ENCODE measurements around the gene AMDHD1. TPM values are rescaled to one million over a fixed set of nuclear protein-coding genes. Genes with fewer than 3 reads are reported as not detected.

AMDHD1 gene, protein sequence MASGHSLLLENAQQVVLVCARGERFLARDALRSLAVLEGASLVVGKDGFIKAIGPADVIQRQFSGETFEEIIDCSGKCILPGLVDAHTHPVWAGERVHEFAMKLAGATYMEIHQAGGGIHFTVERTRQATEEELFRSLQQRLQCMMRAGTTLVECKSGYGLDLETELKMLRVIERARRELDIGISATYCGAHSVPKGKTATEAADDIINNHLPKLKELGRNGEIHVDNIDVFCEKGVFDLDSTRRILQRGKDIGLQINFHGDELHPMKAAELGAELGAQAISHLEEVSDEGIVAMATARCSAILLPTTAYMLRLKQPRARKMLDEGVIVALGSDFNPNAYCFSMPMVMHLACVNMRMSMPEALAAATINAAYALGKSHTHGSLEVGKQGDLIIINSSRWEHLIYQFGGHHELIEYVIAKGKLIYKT
- 0.43 and 1.6 TPM in 2 replicates for total RNA-seq (2014; rRNA removed; shearing (Covaris generic))

DNA sequence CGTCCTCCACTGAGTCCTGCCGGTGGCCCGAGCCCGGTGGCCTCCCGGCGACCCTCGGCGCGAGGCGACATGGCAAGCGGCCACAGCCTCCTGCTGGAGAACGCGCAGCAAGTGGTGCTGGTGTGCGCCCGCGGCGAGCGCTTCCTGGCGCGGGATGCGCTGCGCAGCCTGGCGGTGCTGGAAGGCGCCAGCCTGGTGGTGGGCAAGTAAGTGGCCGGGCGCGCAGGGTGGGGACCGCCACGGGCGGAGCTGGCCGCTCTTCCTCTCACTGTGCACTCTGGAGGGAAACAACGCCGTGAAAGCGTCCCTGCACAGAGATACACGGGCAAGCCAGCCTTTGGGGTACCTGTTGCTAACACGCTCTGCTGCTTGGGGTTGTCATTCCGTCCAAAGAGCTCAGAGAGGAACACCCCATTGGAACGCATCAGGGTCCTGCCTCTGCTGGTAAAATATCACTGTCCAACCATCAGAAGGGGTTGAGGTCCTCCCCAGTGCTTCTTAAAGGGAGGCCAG is at the start of gene AMDHD1:
AMDHD1 (plus strand) TSS at position 2 of the 513 bp plus-strand sequence; CDS start at position 70, 68 bp downstream.
- DNase-seq (ENCODE audit: low spot score), result peak; percentile 48

DNA sequence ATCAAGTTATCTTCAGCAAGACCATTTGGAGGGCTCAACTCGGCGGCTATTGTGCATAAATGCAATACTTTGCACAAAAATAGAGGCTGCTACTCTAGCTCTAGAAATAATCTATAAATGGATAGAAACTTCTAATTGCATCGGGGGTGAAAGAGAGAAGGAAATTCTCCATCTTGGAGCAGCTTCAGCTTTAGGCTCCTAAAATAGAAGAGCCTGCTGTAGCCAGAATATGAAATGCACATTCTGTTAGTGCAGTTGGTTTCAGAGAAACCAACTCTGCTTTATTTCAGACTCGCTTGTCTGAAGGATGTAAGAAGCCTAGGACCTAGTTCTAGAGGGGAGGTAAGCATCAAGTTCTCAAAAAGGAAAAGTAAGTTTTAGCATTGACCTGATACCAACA is 46.3 kb upstream of the AMDHD1 start:
- DNase-seq (ENCODE audit: low spot score), result no peak

DNA sequence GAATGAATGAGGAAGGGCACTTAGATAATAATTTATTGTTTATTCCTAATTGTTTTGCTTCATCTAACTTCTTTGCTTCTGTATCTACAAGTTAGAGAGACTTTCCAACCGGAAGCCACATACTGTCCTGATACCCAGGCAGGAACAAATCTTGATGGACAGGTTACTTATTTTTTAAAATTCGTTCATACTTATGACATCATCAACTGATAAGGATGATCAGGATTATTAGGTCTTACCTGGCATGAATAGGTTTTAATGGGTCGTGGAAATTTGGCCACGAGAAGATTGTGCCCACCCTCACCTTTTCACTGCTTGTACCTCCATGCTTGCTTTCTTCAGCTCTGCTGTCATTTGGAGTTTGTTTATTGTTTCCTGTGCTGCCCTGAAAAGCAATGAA is 45.0 kb upstream of the AMDHD1 start:
- no peak for DNase-seq (ENCODE audit: low spot score)

DNA sequence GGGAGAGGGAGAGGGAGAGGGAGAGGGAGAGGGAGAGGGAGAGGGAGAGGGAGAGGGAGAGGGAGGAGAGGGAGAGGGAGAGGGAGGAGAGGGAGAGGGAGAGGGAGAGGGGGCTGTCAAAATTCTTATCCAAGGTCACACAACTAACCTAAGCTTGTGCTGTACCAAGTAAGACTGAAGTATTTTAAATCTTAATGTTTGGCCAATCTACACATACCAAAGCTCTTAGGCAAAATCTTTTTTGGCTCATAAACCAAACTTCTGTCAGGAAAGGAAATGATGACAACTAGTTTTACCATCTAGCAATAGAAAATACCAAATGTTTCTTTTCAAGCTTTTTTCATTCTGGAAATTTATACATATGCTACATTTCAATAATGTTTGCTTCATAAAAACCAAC is 34.6 kb upstream of the AMDHD1 start:
- DNase-seq (ENCODE audit: low spot score), result no peak

DNA sequence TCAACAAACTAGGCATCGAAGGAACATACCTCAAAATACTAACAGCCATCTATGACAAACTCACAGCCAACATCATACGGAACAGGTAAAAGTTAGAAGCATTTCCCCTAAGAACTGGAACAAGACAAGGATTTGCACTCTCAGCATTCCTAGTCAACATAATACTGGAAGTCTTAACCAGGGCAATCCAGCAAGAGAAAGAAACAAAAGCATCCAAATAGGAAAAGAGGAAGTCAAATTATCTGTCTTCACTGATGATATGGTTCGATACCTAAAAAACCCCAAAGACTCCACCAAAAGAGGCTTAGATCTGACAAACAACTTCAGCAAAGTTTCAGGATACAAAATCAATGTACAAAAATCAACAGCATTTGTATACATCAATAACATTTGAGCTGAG is 33.3 kb upstream of the AMDHD1 start:
- no peak for DNase-seq (ENCODE audit: low spot score)

DNA sequence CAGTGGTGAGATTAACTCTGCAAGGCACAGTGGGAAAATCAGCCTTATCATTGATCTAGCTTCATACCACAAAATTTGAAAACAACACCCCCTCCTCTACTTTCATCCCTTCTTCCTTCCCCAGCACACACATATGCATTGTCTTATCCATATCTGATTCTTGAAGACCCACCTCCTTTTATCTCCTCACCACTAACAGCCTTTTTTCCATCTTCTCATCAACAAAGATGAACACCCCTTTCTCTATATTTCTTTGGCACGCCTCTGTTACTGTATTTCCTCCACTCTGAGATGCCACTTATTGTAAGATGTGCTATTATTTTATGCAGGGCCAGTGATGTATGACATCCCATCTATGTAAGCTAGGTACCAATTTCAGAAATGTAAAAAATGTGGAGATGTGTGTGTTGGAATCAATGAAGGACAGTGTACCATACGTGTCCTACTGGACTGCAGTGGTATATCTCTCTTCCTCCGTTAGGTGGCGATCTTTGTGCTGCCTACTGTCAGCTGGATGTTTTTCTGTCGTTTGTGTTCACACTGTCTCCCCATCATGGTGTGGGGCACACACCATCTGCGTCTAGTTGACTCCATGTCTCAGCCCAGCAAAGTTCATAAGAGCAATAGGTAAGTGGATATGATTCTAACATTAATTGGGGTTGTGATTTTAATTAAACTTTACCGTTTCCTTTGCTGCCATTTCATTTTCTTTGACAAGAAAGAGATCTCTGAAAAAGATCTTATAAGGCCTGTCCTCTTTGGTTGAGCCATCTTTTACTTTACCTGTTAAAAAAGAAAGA is 24.7 kb upstream of the AMDHD1 start:
- peak; percentile 63 for DNase-seq (ENCODE audit: low spot score)

DNA sequence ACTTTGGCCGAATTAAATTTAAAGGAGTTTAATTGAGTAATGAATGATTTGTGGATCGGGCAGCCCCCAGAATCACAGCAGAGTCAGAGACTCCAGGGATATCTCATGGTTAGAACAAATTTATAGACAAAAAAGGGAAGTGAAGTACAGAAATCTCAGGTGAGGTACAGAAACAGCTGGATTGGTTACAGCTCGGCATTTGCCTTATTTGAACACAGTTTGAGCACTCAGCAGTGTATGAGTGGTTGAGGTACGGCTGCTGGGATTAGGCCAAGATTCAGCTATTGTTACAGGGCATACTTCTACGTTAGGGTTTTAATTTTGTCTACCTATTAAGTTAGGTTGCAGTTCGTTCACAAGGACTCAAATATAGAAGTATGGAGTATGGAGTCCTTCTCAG is 24.0 kb upstream of the AMDHD1 start:
- no peak for DNase-seq (ENCODE audit: low spot score)

DNA sequence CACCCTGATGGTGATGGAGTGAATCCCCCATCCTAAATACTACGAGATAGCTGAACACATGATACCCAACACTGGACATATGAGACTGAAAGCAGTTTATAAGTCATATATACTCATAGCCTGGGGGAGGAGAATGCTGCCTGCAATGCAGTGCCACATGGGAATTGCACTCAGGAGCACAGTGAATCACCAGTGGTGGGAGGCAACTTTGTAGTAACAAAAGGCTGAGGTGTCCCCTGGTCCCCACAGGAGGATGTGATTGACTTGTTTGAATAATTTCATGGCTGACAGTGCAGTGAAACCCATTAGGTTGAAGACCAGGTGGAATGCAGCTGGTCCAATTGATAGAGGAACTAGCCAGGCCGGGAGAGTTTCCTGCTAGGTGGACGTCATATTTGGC is 20.9 kb upstream of the AMDHD1 start:
- DNase-seq (ENCODE audit: low spot score), result no peak

DNA sequence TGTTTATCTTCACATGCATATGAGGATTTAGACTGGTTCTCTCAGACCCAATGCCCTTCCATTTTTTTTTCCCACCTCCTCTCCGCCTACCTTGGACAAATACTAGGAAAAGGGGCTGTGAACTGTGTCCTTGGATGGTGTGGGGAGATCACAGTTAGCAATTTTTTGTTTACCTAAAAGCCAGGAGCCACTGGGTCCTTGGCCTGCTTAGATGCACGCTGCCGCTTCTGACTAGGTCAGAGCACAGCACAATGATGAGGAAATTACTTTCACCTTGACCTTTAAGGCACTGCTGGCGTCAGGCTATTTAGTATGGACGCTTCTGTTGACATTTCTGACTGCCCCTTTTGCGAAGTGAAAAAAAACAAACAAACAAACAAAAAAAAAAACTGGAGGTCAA is 2.6 kb upstream of the AMDHD1 start:
- no peak for DNase-seq (ENCODE audit: low spot score)

DNA sequence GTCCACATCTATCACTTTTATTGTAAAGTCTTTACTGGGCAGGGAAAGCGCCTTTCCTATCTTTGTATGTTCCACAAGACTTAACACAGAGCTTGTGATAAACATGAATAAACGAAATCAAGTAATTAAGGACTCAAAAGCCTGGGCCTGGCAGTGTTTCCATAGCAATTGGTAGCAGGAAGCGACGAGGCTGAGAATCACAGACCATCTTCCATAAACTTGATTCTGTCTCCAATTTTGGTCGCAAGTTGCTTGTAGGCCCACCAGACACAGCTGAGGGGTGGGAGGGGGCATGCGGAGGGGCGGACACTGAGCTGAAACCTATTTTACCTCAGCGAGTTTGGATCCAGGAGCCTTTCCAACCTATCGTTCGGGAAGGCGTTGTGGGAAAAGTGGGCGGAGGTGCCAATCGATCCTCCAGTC is 1.0 kb upstream of the AMDHD1 start:
- no peak for DNase-seq (ENCODE audit: low spot score)

DNA sequence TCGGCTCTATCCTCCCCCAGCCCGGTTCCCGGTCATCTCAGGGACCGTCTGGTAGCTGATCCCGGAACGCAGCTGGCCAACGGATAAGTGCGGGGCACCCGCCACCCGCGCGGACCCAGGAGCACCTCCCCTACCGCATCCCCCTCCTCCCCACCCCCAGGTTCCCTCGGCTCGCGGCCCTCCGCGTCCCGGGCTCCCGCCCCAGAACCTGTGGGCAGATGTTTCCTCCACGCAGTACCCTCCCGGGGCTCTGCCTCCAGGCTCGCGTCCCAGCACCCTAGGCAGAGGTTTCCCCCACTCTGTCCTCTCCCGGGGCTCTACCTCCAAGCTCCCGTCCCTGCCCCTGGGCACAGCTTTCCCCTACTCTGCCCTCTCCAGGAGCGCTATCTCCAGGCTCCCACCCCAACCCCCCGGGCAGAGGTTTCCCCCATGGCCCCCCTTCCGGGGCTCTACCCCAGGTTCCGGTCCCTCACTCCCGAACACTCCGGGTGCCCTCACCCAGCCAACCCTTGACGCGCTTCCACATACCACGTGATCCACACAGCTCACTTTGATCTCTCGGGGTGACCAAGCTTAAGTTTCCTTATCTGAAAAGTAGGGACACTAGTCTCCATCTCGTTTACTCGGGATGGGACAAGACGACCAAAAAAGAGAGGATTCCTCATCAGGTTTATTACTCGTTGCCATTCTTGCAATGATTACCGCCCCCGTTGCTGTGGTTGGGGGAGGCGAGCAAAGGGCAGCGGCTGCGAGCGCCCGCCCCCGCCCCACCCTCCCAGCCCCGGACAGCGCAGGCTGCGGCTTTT is 404 bp upstream of the AMDHD1 start, which contains the start of gene CCDC38:
CCDC38 (minus strand) TSS at position 91 of the 806 bp plus-strand sequence. CDS start 6,105 bp downstream, outside the sequence.
- peak; percentile 85 for DNase-seq (ENCODE audit: low spot score)

DNA sequence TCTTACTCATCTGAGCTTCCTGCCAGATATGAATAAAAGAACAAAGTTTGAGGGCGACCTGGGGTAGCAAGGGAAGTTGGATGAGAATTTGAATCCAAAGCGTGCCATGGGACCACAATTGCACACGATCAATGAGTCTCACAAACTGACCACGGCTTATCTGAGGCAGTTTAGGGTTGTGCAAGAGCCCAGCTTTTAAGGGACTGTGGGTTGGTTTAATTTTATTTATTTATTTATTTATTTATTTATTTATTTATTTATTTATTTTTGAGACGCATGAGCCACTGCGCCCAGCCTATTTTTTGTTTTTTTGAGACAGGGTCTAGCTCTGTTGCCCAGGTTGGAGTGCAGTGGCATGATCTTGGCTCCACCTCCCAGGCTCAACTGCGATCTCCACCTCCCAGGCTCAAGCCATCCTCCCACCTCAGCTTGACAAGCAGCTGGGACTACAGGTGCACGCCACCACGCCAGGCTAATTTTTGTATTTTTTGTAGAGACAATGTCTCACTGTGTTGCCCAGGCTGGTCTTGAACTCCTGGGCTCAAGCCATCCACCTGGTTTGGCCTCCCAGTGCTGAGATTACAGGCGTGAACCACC is 1.1 kb downstream of the AMDHD1 start:
- DNase-seq (ENCODE audit: low spot score), result no peak

DNA sequence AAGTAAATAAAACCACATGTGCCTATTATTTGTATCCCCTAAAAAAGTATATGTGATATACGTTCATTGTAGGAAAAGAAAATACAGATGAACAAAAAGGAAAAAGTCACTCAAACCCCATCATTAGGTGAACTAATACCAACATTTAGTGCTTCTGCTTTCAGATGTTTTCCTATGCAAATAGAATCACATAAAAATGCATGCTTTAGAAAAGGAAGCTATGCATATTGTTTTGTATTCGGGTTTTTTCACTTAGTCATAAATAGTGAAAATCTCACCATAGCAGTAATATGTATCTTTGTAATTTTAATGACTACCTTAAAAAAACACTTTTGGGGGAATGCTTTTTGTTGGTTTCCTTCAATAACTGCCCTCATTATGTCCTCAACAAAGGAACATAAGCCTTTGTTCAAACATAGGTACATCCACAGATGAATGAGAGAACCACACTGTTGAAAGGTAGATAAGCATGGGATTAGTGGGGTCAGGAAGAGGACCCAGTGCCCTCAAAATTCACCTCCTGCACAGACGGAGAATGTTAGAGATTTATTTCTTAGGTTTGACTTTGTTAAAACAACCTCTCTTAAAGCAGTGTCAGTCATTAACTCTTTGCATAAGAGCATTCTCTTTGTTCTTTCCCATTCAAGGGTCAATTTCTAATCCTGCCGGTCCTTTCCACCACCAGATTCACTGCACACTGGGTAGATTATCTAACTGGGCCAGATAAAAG is 6.5 kb downstream of the AMDHD1 start:
- DNase-seq (ENCODE audit: low spot score), result no peak

DNA sequence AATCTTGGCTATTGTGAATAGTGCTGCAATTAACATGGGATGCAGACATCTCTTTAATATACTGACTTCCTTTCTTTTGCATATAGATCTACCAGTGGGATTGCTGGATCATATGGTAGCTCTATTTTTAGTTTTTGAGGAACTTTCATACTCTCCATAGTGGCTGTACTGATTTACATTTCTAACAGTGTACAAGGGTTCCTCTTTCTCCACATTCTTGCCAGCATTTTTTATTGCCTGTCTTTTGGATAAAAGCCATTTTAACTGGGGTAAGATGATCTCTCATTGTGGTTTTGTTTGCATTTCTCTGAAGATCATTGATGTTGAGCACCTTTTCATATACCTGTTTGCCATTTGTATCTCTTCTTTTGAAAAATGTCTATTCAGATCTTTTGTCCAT is 8.4 kb downstream of the AMDHD1 start:
- no peak for DNase-seq (ENCODE audit: low spot score)

DNA sequence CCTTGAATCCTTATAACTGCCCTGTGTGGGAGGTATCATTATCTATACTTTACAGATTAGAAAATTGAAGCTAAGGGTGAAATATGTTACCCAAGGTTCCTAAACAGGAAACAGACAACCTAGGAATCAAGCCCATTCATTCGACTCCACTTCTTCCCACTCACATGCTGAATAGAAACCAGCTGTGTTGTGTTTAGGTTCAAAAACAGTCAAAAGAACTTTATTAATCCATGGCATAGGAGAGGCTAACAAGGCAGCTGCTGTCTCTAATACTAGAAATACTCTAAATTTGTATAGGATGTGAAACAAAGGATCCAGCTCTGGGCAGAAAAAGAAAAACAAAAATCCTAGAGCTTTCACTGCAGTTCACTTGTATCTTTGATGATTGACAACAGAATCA is 9.9 kb downstream of the AMDHD1 start:
- no peak for DNase-seq (ENCODE audit: low spot score)

DNA sequence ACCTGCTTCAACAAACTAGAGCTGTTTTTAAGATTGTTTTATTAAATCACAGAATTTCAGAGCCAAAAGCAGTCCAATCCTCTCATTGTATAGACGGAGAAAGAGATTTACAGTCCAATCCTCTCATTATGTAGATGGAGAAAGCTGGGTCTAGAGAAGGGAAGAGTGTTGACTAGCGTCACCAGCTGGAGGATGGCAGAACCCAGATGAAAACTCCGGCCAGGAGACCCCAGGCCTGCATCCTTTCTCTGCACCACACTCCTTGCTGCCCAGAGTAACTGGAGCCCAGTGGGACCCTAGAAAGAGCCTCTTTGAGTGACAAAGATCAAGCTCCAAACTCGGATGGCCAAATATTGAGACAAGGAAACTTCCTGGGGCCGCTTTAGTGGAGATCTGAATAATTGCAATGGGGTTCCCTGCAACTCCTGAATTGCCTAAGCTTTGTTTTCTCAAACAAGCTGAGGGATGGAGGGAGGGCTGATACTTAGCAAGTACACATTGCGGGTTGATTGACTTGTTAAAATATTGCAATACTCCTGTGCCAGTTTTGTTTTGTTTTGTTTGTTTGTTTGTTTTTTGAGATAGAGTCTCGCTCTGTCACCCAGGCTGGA is 12.5 kb downstream of the AMDHD1 start:
- DNase-seq (ENCODE audit: low spot score), result no peak

DNA sequence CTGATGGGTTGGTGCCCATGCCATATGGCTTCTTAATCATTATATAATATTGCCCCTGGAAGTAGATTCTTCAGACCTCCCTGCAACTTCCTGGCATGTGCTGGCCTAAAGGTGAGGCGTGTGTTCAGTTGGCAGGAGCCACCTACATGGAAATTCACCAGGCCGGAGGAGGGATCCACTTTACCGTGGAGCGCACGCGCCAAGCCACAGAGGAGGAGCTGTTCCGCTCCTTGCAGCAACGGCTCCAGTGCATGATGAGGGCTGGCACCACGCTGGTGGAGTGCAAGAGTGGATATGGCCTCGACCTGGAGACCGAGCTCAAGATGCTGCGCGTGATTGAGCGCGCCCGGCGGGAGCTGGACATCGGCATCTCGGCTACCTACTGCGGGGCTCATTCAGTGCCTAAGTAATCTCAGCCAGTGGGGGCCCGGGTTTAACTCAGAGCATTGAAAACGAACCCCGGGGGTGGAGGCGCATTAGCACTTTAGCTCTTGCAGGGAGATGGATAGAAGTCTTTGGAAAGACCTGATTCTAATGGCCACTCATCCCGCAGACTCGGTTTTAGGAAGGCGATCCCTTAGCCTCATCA is 13.5 kb downstream of the AMDHD1 start:
- DNase-seq (ENCODE audit: low spot score), result no peak

DNA sequence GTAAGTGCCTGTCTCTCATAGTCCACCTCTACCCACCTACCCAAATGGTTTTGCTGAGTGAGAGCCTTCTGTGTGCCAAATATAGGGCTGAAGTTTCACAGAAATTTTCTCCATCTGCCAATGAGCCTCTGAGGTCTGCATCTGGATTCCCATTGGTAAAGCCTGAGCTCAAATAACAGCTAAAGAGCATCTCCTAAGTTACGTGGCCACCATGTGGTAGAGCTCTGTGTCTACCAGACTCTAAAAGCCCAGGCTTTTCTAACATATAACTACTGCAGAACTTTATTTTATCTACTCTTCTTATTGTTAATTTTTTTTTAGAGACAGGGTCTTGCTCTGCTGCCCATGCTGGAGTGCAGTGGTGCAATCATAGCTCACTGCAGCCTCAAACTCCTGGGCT is 16.0 kb downstream of the AMDHD1 start:
- peak; percentile 19 for DNase-seq (ENCODE audit: low spot score)

DNA sequence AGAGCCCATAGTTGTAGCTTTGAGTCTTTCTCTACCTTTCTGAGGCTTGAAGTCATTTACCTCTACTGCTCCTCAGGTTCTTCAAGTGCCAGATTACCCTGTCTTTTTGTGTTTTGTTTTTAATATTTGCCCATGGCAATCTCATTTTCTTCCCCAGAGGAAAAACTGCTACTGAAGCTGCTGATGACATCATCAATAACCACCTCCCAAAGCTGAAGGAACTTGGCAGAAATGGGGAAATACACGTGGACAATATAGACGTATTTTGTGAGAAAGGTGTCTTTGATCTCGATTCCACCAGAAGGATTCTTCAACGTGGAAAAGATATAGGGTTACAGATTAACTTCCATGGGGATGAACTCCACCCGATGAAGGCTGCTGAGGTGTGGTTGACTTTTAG is 17.1 kb downstream of the AMDHD1 start:
- DNase-seq (ENCODE audit: low spot score), result no peak

DNA sequence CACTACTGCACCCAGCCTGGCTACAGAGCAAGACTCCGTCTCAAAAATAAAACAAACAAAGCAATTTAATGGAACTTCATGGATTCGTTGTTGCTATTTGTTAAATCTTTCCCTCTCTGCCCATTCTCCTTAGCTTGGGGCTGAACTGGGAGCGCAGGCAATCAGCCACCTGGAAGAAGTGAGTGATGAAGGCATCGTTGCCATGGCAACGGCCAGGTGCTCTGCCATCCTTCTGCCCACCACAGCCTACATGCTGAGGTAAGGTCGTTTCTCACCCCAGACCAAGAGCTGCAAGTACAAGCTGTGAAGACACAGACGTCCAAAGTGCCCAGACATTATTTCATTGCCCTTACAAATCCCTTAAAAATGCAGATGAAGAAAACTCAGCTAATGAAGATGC is 19.1 kb downstream of the AMDHD1 start:
- DNase-seq (ENCODE audit: low spot score), result no peak
